OCI-LY1 (cell line): Measurements from ENCODE around the gene MRPL10.

Source experiments
- H2AFZ ChIP-seq: fragments of 200-600 bp; sonication (generic), shearing (Covaris generic); 2 replicates; pipeline ENCODE4 v1.6.0; 2014; ENCODE audit warnings: antibody characterized with exemption, mild to moderate bottlenecking, low read length
- H3F3A ChIP-seq: fragments of 200-600 bp; sonication (generic), shearing (Covaris generic); 2 replicates; pipeline ENCODE4 v1.6.0; 2014; ENCODE audit warnings: mild to moderate bottlenecking, antibody characterized with exemption, low read length, moderate library complexity; ENCODE audit not compliant: insufficient read depth
- H3K27ac ChIP-seq: fragments of 200-600 bp; sonication (generic); 2 replicates; pipeline ENCODE4 v1.5.1; 2014; ENCODE audit warnings: low read length, mixed run types, mild to moderate bottlenecking, low read depth; ENCODE audit not compliant: poor library complexity, severe bottlenecking
- H3K27me3 ChIP-seq: fragments of 200-600 bp; sonication (generic); 2 replicates; pipeline ENCODE4 v1.6.0; 2014; ENCODE audit warnings: antibody characterized with exemption, mild to moderate bottlenecking, low read length, moderate library complexity; ENCODE audit not compliant: insufficient read depth
- H3K36me3 ChIP-seq: fragments of 200-600 bp; sonication (generic); 2 replicates; pipeline ENCODE4 v1.6.1; 2014; ENCODE audit warnings: mild to moderate bottlenecking, antibody characterized with exemption, low read length, moderate library complexity, mixed read lengths; ENCODE audit not compliant: insufficient read depth
- H3K4me1 ChIP-seq: fragments of 200-600 bp; sonication (generic); 2 replicates; pipeline ENCODE4 v1.5.1; 2014; ENCODE audit warnings: mild to moderate bottlenecking, low read length, moderate library complexity; ENCODE audit not compliant: insufficient read depth, severe bottlenecking
- H3K4me2 ChIP-seq: fragments of 200-600 bp; sonication (generic), shearing (Covaris generic); 2 replicates; pipeline ENCODE4 v1.6.1; 2014; ENCODE audit warnings: low read length
- H3K4me3 ChIP-seq: fragments of 200-600 bp; sonication (generic); 2 replicates; pipeline ENCODE4 v1.5.1; 2014; ENCODE audit warnings: low read length, low read depth, mild to moderate bottlenecking, mixed read lengths; ENCODE audit not compliant: poor library complexity, severe bottlenecking
- H3K79me2 ChIP-seq: fragments of 200-600 bp; shearing (Covaris generic); 2 replicates; pipeline ENCODE4 v1.6.1; 2016; ENCODE audit warnings: mixed run types, low read length, mixed read lengths; ENCODE audit not compliant: insufficient read depth
- H3K9ac ChIP-seq: fragments of 200-600 bp; sonication (generic), shearing (Covaris generic); 2 replicates; pipeline ENCODE4 v1.6.1; 2014; ENCODE audit warnings: mild to moderate bottlenecking, low read length, mixed read lengths
- H3K9me2 ChIP-seq: fragments of 200-600 bp; sonication (generic), shearing (Covaris generic); 2 replicates; pipeline ENCODE4 v1.6.1; 2014; ENCODE audit warnings: low read depth, mild to moderate bottlenecking, low read length, mixed read lengths
- H3K9me3 ChIP-seq: fragments of 200-600 bp; shearing (Covaris generic); 2 replicates; pipeline ENCODE4 v1.6.1; 2014; ENCODE audit warnings: low read length, mixed read lengths
- H4K20me1 ChIP-seq: fragments of 200-600 bp; sonication (generic), shearing (Covaris generic); 2 replicates; pipeline ENCODE4 v1.6.0; 2016; ENCODE audit warnings: mild to moderate bottlenecking, low read length; ENCODE audit not compliant: insufficient read depth
- CTCF ChIP-seq: fragments of 200-600 bp; sonication (generic), shearing (Covaris generic); IDR thresholded peaks from 2 replicates; pipeline ENCODE4 v1.5.1; 2017; ENCODE audit warnings: mild to moderate bottlenecking, antibody characterized with exemption, low read length, moderate library complexity, mixed read lengths
- EZH2 ChIP-seq: fragments of 200-600 bp; sonication (generic), shearing (Covaris generic); IDR thresholded peaks from 2 replicates; pipeline ENCODE4 v1.8.0; 2017; ENCODE audit warnings: borderline replicate concordance, mixed run types, mild to moderate bottlenecking, antibody characterized with exemption, low read length, moderate library complexity, mixed read lengths

Gene MRPL10

DNA sequence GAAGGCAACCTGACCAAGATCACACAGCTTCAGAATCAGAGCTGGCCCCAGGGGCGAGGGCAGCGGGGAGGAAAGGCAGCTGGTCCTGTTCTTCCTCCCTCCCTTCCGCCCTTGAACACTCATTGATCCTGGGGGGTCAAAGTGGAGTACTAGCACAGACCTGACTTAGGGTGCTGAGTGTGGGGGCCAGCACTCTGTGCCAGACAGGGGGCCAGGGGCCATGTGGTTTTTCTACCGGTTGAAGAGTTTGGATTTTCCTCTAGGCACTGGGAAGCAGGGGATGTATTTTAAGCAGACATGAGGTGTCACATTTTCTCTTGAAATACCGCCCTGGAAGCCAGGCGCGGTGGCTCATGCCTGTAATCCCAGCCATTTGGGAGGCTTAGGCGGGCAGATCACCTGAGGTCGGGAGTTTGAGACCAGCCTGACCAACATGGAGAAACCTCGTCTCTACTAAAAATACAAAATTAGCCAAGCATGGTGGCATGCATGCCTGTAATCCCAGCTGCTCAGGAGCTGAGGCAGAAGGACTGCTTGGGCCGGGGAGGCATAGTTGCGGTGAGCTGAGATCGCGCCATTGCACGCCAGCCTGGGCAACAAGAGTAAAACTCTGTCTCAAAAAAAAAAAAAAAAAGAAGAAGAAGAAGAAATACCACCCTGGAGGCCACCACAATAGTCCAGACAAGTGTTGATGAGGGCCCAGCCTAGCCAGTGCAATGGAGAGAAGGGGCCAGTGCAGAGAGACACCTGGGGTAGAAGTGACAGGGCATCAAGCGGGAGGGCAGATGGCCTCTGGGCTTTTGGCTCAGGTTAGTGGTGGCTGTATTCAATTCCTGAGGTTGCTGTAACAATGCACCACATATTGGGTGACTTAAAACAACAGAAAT is 25.1 kb downstream of the MRPL10 start:
- Histone ChIP-seq H3K9me3 (no peaks in the 10 kb centered on the region), H3F3A (no peaks in the 10 kb centered on the region), H3K27ac (no peak overlapping the region), H3K9ac (no peak overlapping the region), H3K4me1 (no peaks in the 10 kb centered on the region), H3K4me2 (no peak overlapping the region), H4K20me1 (no peaks in the 10 kb centered on the region), H2AFZ (no peak overlapping the region), H3K27me3 (no peaks in the 10 kb centered on the region), H3K9me2 (no peaks in the 10 kb centered on the region), H3K4me3 (no peak overlapping the region), H3K36me3 (peaks cover 28% of the 10 kb centered on the region; the same call in 1 of the 2 replicates), H3K79me2 (no peaks in the 10 kb centered on the region)
- TF ChIP-seq EZH2 = no peak
- no peak for TF ChIP-seq CTCF

- Histone ChIP-seq H2AFZ (no peak overlapping the region), H3K9me2 (no peaks in the 10 kb centered on the region), H3K4me2 (no peak overlapping the region), H3K27me3 (no peaks in the 10 kb centered on the region), H3K36me3 (peaks cover 23% of the 10 kb centered on the region; the same call in 1 of the 2 replicates), H3K27ac (no peak overlapping the region), H3K4me1 (no peaks in the 10 kb centered on the region), H3F3A (no peaks in the 10 kb centered on the region), H3K9ac (no peak overlapping the region), H4K20me1 (no peaks in the 10 kb centered on the region), H3K79me2 (no peaks in the 10 kb centered on the region), H3K9me3 (no peaks in the 10 kb centered on the region), H3K4me3 (no peak overlapping the region)
- no peak for TF ChIP-seq EZH2
- TF ChIP-seq CTCF = no peak
Measured at GRCh38 chr17:47804461-47804860, 26.9 kb downstream of the MRPL10 start.

DNA sequence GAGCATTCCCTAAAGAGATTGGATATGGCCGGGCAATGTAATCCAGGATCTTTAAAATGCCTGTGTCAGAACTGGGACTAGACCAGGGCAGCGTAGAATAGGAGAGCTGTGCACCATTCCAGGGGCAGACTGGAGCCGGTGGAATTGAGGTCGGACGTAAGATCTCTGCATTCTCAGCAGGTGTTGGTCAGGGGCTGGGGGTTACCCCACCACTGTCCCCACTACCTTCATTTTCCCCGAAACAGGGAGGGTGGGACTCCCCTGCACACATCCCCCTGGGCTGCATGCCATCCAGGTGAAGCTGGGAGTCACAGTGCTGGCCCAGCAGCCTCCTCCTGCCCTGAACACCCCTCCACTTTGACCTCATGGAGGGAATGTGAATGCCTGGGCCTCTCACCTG is 27.6 kb downstream of the MRPL10 start:
- no peak overlapping the region for H3K27ac ChIP-seq
- H3K79me2 ChIP-seq = no peaks in the 10 kb centered on the region
- no peak overlapping the region for H3K4me2 ChIP-seq
- no peaks in the 10 kb centered on the region for H3K9me2 ChIP-seq
- no peaks in the 10 kb centered on the region for H3K27me3 ChIP-seq
- peaks cover 16% of the 10 kb centered on the region; the same call in 1 of the 2 replicates for H3K36me3 ChIP-seq
- no peaks in the 10 kb centered on the region for H3K4me1 ChIP-seq
- TF ChIP-seq EZH2 (no peak), CTCF (no peak)
- H3K9ac ChIP-seq = no peak overlapping the region
- H4K20me1 ChIP-seq = no peaks in the 10 kb centered on the region
- H3K4me3 ChIP-seq = no peak overlapping the region
- H3F3A ChIP-seq = no peaks in the 10 kb centered on the region
- no peaks in the 10 kb centered on the region for H3K9me3 ChIP-seq
- H2AFZ ChIP-seq = no peak overlapping the region
